ENCODE data around the gene DUSP9.

The DUSP9 gene

GRCh38 chrX:153635788-153636668 lies 11.0 kb upstream of the DUSP9 start:
- DNase-seq (ENCODE audit: low read depth in 1 of 2, low spot score in 1 of 2): no peak

GRCh38 chrX:153636716-153637115 lies 10.3 kb upstream of the DUSP9 start:
- no peak for DNase-seq (ENCODE audit: low read depth in 1 of 2, low spot score in 1 of 2)

- no peak for DNase-seq (ENCODE audit: low read depth in 1 of 2, low spot score in 1 of 2)
Measured at GRCh38 chrX:153637121-153638040, 9.6 kb upstream of the DUSP9 start.

GRCh38 chrX:153638041-153638371 lies 9.0 kb upstream of the DUSP9 start:
- DNase-seq (ENCODE audit: low read depth in 1 of 2, low spot score in 1 of 2): no peak

GRCh38 chrX:153638436-153639176 lies 8.4 kb upstream of the DUSP9 start:
- DNase-seq (ENCODE audit: low read depth in 1 of 2, low spot score in 1 of 2): no peak

GRCh38 chrX:153639177-153640044 lies 7.6 kb upstream of the DUSP9 start:
- no peak for DNase-seq (ENCODE audit: low read depth in 1 of 2, low spot score in 1 of 2)

GRCh38 chrX:153640045-153640686 lies 6.8 kb upstream of the DUSP9 start:
- DNase-seq (ENCODE audit: low read depth in 1 of 2, low spot score in 1 of 2): no peak

- no peak for DNase-seq (ENCODE audit: low read depth in 1 of 2, low spot score in 1 of 2)
Measured at GRCh38 chrX:153640736-153641575, 6.0 kb upstream of the DUSP9 start.

GRCh38 chrX:153641627-153642026 lies 5.4 kb upstream of the DUSP9 start:
- DNase-seq (ENCODE audit: low read depth in 1 of 2, low spot score in 1 of 2): no peak

- no peak for DNase-seq (ENCODE audit: low read depth in 1 of 2, low spot score in 1 of 2)
Measured at GRCh38 chrX:153642051-153642654, 4.8 kb upstream of the DUSP9 start.

GRCh38 chrX:153642655-153643430 lies 4.2 kb upstream of the DUSP9 start:
- DNase-seq (ENCODE audit: low read depth in 1 of 2, low spot score in 1 of 2): no peak

- no peak for DNase-seq (ENCODE audit: low read depth in 1 of 2, low spot score in 1 of 2)
Measured at GRCh38 chrX:153643431-153644351, 3.3 kb upstream of the DUSP9 start.

GRCh38 chrX:153644356-153645125 lies 2.5 kb upstream of the DUSP9 start:
- no peak for DNase-seq (ENCODE audit: low read depth in 1 of 2, low spot score in 1 of 2)

GRCh38 chrX:153645151-153645550 lies 1.9 kb upstream of the DUSP9 start:
- no peak for DNase-seq (ENCODE audit: low read depth in 1 of 2, low spot score in 1 of 2)

- no peak for DNase-seq (ENCODE audit: low read depth in 1 of 2, low spot score in 1 of 2)
Measured at GRCh38 chrX:153645921-153646488, 998 bp upstream of the DUSP9 start.

Data from activated CD4-positive, alpha-beta T cell treated with anti-CD3 and anti-CD28 coated beads, Interleukin-2, amount 50 U/mL, for 24 hours (primary cell).